ENCODE results near the gene SNX30. TPM values are rescaled to one million over a fixed set of nuclear protein-coding genes. Genes with fewer than 3 reads are reported as not detected.

SNX30 gene
- polyA plus RNA-seq, 1 of the 3 experiments (the other 2 are of a cell fraction): 2.7 TPM

- Histone ChIP-seq H4K20me1 (ENCODE audit: insufficient read depth) (no peaks in the 10 kb centered on the region), H3K9me2 (no peaks in the 10 kb centered on the region), H3K27me3 (ENCODE audit: insufficient read depth) (no peaks in the 10 kb centered on the region), H3K4me1 (ENCODE audit: control insufficient read depth in 1 of 2, insufficient read depth in 2 of 2, low read depth in 1 of 2, low read length in 1 of 2) (no peaks in the 10 kb centered on the region), H3K4me3 (ENCODE audit: low read depth in 2 of 2, low read length in 1 of 2) (no peak overlapping the region), H3K9ac (no peak overlapping the region), H3K9me3 (no peaks in the 10 kb centered on the region), H3K79me2 (ENCODE audit: insufficient read depth) (no peaks in the 10 kb centered on the region), H3K4me2 (no peak overlapping the region), H3K27ac (ENCODE audit: low read depth in 2 of 2, low read length in 1 of 2) (no peak overlapping the region), H2AFZ (ENCODE audit: low read depth) (no peak overlapping the region), H3K36me3 (replicated peaks in 1 of 2; ENCODE audit: control insufficient read depth in 1 of 2, insufficient read depth in 2 of 2, low read length in 1 of 2) (no peaks in the 10 kb centered on the region), H3F3A (replicated peaks; ENCODE audit: insufficient read depth) (no peaks in the 10 kb centered on the region)
- 79% methylated on average over 2 of the region's 3 CpGs for WGBS (ENCODE audit: low lambda C conversion rate)
- ChIA-PET POLR2A (no interaction called here), CTCF (no interaction called here)
- TF ChIP-seq TAF1 (IDR thresholded peaks at IDR 0.05; ENCODE audit: borderline replicate concordance, low read depth, low read length) (no peak), SMC3 (IDR thresholded peaks at IDR 0.05; ENCODE audit: low read depth, low read length) (no peak), NRF1 (IDR thresholded peaks at IDR 0.05; ENCODE audit: low read depth, low read length) (no peak), CHD2 (IDR thresholded peaks at IDR 0.05; ENCODE audit: low read length, partially characterized antibody) (no peak), TCF12 (IDR thresholded peaks at IDR 0.05) (no peak), EP300 (IDR thresholded peaks at IDR 0.05; ENCODE audit: borderline replicate concordance in 1 of 2, low read depth in 1 of 2, low read length in 1 of 2) (no peak), JUND (IDR thresholded peaks at IDR 0.05) (no peak), FOSL2 (IDR thresholded peaks at IDR 0.05; ENCODE audit: borderline replicate concordance, low read depth) (no peak), SIN3A (IDR thresholded peaks at IDR 0.05; ENCODE audit: borderline replicate concordance, low read depth, low read length) (no peak), POLR2AphosphoS5 (IDR thresholded peaks at IDR 0.05; ENCODE audit: low read depth, low read length) (no peak), RCOR1 (IDR thresholded peaks at IDR 0.05; ENCODE audit: low read length) (no peak)
- TF ChIP-seq, protein P1, sequence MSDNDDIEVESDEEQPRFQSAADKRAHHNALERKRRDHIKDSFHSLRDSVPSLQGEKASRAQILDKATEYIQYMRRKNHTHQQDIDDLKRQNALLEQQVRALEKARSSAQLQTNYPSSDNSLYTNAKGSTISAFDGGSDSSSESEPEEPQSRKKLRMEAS (IDR thresholded peaks at IDR 0.05; ENCODE audit: low read depth): no peak
- TF ChIP-seq, protein P2, sequence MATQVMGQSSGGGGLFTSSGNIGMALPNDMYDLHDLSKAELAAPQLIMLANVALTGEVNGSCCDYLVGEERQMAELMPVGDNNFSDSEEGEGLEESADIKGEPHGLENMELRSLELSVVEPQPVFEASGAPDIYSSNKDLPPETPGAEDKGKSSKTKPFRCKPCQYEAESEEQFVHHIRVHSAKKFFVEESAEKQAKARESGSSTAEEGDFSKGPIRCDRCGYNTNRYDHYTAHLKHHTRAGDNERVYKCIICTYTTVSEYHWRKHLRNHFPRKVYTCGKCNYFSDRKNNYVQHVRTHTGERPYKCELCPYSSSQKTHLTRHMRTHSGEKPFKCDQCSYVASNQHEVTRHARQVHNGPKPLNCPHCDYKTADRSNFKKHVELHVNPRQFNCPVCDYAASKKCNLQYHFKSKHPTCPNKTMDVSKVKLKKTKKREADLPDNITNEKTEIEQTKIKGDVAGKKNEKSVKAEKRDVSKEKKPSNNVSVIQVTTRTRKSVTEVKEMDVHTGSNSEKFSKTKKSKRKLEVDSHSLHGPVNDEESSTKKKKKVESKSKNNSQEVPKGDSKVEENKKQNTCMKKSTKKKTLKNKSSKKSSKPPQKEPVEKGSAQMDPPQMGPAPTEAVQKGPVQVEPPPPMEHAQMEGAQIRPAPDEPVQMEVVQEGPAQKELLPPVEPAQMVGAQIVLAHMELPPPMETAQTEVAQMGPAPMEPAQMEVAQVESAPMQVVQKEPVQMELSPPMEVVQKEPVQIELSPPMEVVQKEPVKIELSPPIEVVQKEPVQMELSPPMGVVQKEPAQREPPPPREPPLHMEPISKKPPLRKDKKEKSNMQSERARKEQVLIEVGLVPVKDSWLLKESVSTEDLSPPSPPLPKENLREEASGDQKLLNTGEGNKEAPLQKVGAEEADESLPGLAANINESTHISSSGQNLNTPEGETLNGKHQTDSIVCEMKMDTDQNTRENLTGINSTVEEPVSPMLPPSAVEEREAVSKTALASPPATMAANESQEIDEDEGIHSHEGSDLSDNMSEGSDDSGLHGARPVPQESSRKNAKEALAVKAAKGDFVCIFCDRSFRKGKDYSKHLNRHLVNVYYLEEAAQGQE (IDR thresholded peaks at IDR 0.05; ENCODE audit: low read depth, low read length): no peak
- no peak for DNase-seq
These were observed 24.6 kb upstream of the SNX30 start for GRCh38 chr9:112725961-112726360.

DNA sequence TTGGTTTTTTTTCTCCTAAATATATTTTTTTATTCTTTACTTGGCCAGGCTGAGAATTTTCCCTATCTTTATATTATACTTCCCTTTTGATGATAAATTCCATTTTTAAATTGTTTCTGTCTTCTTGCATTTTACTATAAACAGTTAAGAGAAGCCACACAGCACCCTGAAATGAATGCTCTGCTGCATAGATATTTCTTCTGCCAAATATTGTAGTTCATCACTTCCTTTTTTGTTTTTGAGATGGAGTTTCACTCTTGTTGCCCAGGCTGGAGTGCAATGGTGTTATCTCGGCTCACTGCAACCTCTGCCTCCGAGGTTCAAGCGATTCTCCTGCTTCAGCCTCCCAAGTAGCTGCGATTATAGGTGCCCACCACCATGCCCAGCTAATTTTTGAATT, 24.1 kb upstream of the SNX30 start:
- Histone ChIP-seq H3K36me3 (replicated peaks in 1 of 2; ENCODE audit: control insufficient read depth in 1 of 2, insufficient read depth in 2 of 2, low read length in 1 of 2) (no peaks in the 10 kb centered on the region), H3K4me3 (ENCODE audit: low read depth in 2 of 2, low read length in 1 of 2) (no peak overlapping the region), H3K4me1 (ENCODE audit: control insufficient read depth in 1 of 2, insufficient read depth in 2 of 2, low read depth in 1 of 2, low read length in 1 of 2) (no peaks in the 10 kb centered on the region), H3K4me2 (no peak overlapping the region), H3K9me2 (no peaks in the 10 kb centered on the region), H3K79me2 (ENCODE audit: insufficient read depth) (no peaks in the 10 kb centered on the region), H3K27me3 (ENCODE audit: insufficient read depth) (no peaks in the 10 kb centered on the region), H3F3A (replicated peaks; ENCODE audit: insufficient read depth) (no peaks in the 10 kb centered on the region), H4K20me1 (ENCODE audit: insufficient read depth) (no peaks in the 10 kb centered on the region), H3K9ac (no peak overlapping the region), H2AFZ (ENCODE audit: low read depth) (no peak overlapping the region), H3K27ac (ENCODE audit: low read depth in 2 of 2, low read length in 1 of 2) (no peak overlapping the region), H3K9me3 (no peaks in the 10 kb centered on the region)
- TF ChIP-seq SIN3A (IDR thresholded peaks at IDR 0.05; ENCODE audit: borderline replicate concordance, low read depth, low read length) (no peak), EZH2phosphoT487 (IDR thresholded peaks at IDR 0.05; ENCODE audit: borderline replicate concordance, low read depth) (no peak), GATA2 (CRISPR knock-in tag; IDR thresholded peaks at IDR 0.05) (no peak), GABPA (IDR thresholded peaks at IDR 0.05; ENCODE audit: low read depth) (no peak)
- 79% methylated on average over 4 of the region's 4 CpGs for WGBS (ENCODE audit: low lambda C conversion rate)
- no peak for DNase-seq
- ChIA-PET POLR2A (no interaction called here), CTCF (no interaction called here)

All from SK-N-SH (cell line).